Measurements from ENCODE around the gene NR6A1.

GRCh38 chr9:124506931-124507879, 263.9 kb downstream of the NR6A1 start, which contains the start of gene NR5A1:
- TF ChIP-seq, protein P1, sequence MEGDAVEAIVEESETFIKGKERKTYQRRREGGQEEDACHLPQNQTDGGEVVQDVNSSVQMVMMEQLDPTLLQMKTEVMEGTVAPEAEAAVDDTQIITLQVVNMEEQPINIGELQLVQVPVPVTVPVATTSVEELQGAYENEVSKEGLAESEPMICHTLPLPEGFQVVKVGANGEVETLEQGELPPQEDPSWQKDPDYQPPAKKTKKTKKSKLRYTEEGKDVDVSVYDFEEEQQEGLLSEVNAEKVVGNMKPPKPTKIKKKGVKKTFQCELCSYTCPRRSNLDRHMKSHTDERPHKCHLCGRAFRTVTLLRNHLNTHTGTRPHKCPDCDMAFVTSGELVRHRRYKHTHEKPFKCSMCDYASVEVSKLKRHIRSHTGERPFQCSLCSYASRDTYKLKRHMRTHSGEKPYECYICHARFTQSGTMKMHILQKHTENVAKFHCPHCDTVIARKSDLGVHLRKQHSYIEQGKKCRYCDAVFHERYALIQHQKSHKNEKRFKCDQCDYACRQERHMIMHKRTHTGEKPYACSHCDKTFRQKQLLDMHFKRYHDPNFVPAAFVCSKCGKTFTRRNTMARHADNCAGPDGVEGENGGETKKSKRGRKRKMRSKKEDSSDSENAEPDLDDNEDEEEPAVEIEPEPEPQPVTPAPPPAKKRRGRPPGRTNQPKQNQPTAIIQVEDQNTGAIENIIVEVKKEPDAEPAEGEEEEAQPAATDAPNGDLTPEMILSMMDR (IDR thresholded peaks at IDR 0.05 in 8 of 11, conservative IDR thresholded peaks at IDR 0.05 in 3 of 11): no peak
- TF ChIP-seq POLR2A (IDR thresholded peaks at IDR 0.05) (peak in 1 of 3 donors; percentile 15), POLR2AphosphoS5 (IDR thresholded peaks at IDR 0.05) (peak; percentile 57 to 90 (median 87))
